ENCODE data around the gene TMPRSS9. TPM values are rescaled to one million over a fixed set of nuclear protein-coding genes. Genes with fewer than 3 reads are reported as not detected.
A peak's percentile ranks its signal among the peaks of the same experiment; 100 is the strongest.

The TMPRSS9 gene
- not detected in 2 replicates for total RNA-seq

DNA sequence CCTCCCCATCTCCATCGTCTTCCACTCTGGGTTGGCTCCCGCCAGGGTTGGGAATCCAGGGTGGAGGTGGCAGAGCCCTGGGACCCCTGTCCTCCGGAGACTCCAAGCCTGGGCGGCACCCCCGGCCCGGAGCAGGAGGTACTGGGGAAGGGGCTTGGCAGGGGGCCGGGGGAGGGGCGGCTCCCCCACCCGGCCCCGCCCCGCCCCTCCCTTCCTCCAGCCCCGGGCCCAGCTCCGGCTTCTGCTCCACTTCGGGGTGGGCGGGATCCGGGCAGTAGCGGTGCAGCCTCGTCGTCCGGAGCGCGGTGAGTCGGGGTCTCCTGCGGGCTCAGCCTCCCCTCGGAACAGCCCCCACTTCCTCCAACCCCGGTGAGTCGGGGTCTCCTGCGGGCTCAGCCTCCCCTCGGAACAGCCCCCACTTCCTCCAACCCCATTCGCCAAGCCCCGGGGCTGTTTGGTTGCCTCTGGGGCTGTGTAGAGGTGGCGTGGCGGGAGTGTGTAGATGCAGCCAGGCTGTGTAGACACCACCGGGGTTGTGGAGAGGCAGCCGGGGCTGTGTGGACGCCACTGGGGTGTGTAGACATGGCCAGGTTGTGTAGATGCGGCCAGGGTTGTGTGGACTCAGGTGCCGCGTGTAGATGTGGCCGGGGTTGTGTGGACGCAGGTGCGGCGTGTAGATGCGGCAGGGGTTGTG, at the start of gene TMPRSS9:
Gene TMPRSS9, plus strand, starts transcription at position 274 of the 694 bp plus-strand sequence. CDS start 29,521 bp downstream, outside the sequence.
- no peak for DNase-seq (ENCODE audit: low read depth in 2 of 2)

GRCh38 chr19:2311093-2311492, 49.0 kb upstream of the TMPRSS9 start:
- no peak for DNase-seq (ENCODE audit: low read depth in 2 of 2)

- no peak for DNase-seq (ENCODE audit: low read depth in 2 of 2)
Measured at GRCh38 chr19:2312820-2313501, 47.1 kb upstream of the TMPRSS9 start.

- DNase-seq (ENCODE audit: low read depth in 2 of 2) = no peak
Measured at GRCh38 chr19:2315121-2315817, 44.8 kb upstream of the TMPRSS9 start.

DNA sequence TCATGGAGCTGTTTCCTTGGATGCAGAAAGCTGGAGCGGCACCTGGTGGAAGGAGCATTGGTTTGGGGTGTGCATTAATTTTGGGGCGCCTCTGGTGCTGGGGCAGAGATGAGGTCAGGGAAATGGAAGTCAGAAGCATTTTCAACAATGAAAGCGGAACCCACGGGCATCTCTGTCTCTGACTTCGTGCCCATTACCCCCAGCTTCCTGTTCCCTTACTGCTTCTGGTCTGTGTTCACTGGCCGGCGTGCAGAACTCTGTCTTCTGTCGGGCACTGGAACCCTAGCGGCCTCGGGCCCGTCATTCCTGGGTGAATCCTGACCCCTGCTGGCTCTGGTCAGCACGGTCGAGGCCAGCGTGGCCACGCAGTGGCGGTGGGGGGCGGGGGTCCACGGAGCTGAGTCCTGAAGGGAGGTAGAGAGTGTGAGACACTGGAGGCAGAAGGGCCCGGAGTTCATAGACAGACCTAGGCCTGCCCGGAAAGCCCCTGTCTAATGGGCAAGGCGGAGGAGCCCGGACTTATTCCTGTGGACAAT, 44.2 kb upstream of the TMPRSS9 start:
- DNase-seq (ENCODE audit: low read depth in 2 of 2) = peak; percentile 32 to 70

- no peak for DNase-seq (ENCODE audit: low read depth in 2 of 2)
Measured at GRCh38 chr19:2317300-2317699, 42.8 kb upstream of the TMPRSS9 start.

DNA sequence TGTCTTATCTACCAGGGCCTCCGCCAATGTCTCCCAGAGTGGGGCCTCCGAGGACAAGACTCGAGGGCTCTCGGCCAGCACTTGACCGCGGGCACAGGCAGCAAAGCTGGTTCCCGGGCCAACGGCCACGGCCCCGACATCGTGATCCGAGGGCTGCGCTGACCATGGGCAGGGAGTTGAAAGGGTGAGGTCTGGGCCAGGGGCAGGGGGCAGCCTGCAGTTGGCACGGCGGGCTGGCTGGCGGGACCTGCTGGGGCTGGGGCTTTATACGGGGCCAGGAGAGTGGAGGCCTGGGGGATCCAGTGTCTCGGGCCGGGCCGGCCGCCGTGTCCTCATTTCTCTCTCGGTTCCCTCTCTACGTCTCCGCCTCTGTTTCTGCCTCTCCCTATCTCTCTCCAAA, 42.3 kb upstream of the TMPRSS9 start:
- no peak for DNase-seq (ENCODE audit: low read depth in 2 of 2)

GRCh38 chr19:2318923-2319322, 41.1 kb upstream of the TMPRSS9 start:
- no peak for DNase-seq (ENCODE audit: low read depth in 2 of 2)

DNA sequence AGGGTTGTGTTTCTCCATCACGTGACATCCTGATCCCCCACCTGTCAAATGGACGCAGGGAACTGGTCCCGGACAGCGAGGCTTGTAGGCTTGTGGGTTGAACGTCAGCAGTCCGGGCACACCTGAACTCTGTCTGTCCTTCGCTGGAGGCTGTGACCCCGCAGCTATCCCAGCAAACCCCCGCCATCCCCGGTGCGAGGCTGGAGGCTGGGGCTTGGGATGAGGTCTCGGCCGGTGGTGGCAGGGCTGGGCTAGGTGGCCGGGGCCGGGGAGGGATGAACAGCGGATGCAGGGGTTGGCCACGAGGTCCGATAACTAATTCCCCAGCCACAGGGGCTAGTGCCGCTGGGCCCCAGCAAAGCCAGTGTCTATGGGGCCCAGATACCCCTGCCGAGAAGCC, 40.5 kb upstream of the TMPRSS9 start:
- no peak for DNase-seq (ENCODE audit: low read depth in 2 of 2)

DNA sequence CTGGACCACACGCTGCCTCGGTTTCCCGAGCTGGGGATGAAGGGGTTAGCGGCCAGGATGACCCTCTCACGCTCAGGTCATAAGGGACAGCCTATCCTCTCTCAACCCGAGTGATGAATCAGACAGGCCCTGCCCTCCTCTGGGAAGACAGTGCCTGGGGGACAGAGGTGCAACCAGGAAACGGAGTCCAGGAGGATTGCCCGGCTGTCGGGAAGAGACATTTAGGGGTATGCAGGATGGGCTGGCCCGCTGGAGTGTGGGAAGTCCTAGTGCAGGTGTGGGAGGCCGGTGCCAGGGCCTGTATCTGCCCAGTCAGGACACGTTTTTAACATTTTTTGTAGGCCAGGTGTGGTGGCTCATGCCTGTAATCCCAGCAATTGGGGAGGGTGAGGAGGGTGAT, 40.0 kb upstream of the TMPRSS9 start:
- no peak for DNase-seq (ENCODE audit: low read depth in 2 of 2)

DNA sequence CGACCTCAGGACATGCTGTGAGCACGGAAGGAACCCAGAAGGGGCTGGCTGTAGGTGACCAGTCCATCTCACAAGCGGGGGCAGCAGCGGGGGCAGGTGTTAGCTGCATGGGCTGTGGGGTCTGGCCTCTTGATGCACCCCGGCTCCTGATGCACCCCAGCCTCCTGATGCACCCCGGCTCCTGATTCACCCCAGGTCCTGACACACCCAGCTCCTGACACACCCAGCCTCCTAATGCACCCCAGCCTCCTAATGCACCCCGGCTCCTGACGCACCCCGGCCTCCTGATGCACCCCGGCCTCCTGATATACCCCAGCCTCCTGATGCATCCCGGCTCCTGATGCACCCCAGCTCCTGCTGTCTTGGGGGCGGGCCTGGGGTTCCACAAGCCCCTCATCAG, 39.1 kb upstream of the TMPRSS9 start:
- DNase-seq (ENCODE audit: low read depth in 2 of 2) = no peak

DNA sequence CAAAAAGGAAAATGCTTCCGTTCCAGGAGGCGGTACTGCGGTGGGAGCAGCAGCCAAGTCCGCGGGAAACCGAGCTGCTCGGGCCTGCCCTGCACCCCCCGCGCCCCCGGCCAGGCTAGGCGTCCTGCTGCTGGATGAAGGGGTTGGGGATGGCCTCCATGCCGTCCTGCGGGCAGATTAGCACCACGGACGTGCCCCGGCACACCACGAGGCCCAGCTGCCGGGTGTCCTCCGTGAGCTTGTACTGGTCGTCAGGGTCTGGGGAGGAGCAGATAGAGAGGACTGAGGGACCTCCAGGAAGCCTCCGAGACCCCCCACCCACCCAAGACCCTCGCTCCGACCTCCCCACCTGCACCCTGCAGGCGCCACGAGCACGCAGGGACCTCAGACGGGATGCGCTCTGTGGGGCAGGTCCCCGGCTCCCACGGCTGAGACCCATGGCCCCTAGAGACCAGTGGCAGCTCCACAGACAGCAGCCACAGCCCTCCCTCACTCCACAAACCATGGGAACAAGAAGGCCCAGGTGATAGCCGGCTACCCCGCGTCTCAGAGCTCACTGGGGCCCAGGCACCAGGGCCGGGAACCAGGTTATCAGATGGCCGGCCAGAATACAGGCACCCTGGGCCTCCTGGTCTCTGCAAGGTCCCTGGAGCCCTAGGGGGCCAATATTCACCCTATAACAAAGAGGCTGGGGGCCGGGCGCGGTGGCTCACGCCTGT, 38.3 kb upstream of the TMPRSS9 start:
- DNase-seq (ENCODE audit: low read depth in 2 of 2) = no peak

DNA sequence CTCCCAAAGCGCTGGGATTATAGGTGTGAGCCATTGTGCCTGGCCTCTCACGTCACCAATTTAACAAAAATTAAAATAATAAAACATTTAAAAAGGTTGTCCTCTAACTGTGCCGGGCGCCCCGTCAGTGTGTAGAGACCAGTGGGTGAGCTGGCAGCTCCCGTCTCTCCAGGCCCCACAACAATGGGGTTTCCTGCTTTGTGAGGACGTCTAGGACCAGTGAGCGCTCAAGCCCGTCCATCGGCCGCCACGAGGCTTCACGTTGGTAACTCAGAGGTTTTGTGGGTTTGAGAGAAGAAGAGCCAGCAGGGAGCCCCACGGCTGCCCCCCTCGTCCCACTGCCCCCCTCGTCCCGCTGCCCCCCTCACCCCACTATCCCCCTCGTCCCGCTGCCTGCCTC, 36.4 kb upstream of the TMPRSS9 start:
- DNase-seq (ENCODE audit: low read depth in 2 of 2) = no peak

DNA sequence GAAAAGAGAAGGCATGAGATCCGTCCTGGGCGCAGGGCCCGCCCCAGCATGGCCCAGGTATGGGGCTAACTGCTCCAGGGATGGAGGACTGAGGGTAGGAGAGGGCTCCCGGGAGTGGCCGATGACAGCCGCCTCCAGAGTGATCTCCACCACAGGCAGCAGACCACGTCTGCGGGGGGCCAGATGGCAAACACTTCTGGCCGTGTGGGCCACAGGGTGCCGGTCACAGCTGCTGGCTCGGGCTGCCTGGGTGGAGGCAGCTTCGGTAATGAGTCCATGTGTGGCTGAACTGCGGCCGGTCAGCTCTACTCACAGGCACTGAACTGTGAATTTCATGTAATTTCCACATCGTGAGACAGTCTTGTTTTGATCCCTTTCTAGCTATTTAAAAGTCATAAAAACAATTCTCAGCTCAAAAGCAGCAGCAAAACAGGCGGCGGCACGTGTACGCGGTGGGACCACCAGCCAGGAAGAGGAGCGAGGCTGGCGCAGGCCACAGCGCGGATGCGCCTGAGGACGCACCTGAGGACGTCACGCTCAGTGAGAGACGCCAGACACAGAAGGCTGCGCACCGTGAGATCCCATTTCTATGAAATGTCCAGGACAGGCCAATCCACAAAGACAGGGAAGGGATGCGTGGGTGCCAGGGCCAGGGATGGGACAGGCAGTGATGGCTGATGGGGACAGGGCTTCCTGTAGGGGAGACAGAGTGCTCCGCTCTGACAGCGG, 35.7 kb upstream of the TMPRSS9 start:
- DNase-seq (ENCODE audit: low read depth in 2 of 2) = no peak

DNA sequence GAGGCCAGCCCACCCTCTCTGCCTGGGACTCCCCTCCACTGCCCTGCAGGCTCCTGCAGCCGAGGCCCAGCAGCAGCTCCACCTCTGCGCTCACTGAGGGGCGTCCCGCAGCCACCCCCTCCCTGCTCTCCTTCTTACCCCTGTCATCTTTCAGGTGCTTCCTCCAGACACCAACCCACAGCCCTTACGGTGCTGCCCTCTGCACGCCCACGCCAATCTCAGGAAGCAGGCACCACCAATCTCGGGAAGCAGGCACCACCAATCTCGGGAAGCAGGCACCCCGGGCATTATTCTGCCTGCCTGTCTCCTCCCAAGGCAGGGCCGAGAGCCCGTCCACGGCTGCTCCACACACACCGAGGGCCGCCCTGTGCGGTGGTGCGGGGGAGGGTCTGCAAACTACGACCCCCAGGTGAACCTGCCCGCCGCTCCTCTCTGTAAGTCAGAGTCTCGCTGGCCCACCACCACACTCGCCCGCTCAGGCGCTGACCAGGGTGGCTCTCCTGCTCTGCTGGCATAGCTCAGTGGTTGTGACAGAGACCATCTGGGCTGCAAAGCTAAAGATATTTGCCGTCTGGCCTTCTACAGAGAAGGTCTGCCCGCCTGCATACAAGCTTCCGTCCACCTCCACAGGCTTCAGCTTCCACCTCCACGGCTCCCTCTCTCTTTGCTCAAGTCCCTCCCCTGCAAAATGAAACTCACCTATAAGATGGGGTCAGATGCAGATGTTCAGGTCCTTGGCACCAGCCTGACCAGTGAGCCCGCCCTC, 34.6 kb upstream of the TMPRSS9 start:
- DNase-seq (ENCODE audit: low read depth in 2 of 2) = no peak

GRCh38 chr19:2326699-2327360, 33.2 kb upstream of the TMPRSS9 start:
- DNase-seq (ENCODE audit: low read depth in 2 of 2) = no peak

- peak; percentile 71 to 95 for DNase-seq (ENCODE audit: low read depth in 2 of 2)
Measured at GRCh38 chr19:2327773-2328400, 32.2 kb upstream of the TMPRSS9 start.

DNA sequence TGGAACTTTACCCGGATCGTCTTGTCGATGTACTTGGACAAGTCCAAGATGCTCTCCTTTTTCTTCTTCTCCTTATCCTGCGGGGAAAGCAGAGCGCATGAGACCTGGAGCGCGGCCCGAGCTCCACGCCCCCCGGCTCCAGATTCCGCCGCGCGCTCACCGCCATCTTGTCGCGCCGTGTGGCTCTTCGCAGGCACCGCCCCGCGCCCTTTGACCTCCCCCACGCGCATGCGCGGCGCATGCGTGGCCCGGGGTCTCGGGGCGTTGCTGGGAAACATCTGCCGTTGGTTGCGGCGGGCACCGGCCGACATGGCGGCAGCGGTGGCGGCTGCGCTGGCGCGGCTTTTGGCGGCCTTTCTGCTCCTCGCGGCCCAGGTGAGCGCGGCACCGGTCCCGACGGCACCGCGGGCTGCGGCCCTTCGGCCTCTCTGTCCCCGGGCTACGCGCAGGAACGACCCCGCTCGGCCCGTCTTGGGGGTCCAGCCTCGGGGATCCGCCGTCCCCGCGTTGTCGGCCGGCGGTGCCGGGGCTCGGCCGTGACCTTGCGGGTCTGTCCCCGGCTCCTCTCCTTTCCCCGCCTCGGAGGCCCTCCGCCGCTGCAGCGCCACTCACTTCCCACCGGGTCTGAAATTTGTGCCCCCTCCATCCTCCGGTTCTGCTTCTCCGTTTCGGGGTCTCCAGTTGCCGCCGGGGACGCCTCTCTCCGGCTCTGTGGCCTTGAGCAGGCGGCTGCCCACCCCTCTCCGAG, 31.5 kb upstream of the TMPRSS9 start, which contains the start of the genes LSM7 and SPPL2B:
Gene LSM7, minus strand, starts transcription at position 186 of the 748 bp plus-strand sequence. Its CDS starts 20 bp downstream, at position 166.
Gene SPPL2B, plus strand, starts transcription at position 284 of the 748 bp plus-strand sequence. Its CDS starts 26 bp downstream, at position 310.
- peak; percentile 79 to 90 for DNase-seq (ENCODE audit: low read depth in 2 of 2)
